ENCODE measurements around the gene RPS19BP1. TPM values are rescaled to one million over a fixed set of nuclear protein-coding genes. Genes with fewer than 3 reads are reported as not detected.

Gene RPS19BP1
- total and polyA plus RNA-seq, 2 experiments from 2014 or later: 84.0 to 117 TPM

DNA sequence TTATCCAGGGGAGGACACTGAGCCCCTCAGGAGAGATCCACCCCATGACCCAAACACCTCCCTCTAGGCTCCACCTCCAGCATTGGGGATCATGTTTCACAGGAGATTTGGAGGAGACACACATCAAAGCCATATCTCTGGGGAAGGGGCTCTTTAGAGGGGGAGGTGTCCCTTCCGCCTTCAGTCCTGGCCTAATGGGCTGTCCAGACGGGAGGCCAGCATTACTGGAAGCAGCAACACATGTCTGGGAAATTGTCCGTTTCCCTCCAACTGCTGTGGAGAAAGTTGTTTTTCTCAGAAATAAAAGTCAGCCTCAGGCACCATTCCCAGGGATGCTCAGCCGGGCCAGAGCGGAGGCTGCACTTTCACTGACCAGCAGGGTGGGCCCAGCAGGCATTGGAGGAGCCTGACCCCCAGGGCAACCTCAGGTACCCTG lies 47.5 kb upstream of the RPS19BP1 start:
- Histone ChIP-seq H3K27ac (no peak overlapping the region), H3K4me1 (ENCODE audit: insufficient read depth) (peaks cover 5% of the 10 kb centered on the region), H3K79me2 (no peaks in the 10 kb centered on the region), H3K27me3 (no peaks in the 10 kb centered on the region), H3K9me2 (replicated peaks; ENCODE audit: insufficient read depth) (no peaks in the 10 kb centered on the region), H2AFZ (no peak overlapping the region), H3K9me3 (ENCODE audit: low read depth) (no peaks in the 10 kb centered on the region), H3K4me2 (no peak overlapping the region), H3K4me3 (no peak overlapping the region), H4K20me1 (ENCODE audit: insufficient read depth, poor library complexity, severe bottlenecking) (no peaks in the 10 kb centered on the region), H3K36me3 (replicated peaks; ENCODE audit: insufficient read depth, low read depth) (no peaks in the 10 kb centered on the region)
- no peak for TF ChIP-seq EZH2 (IDR thresholded peaks at IDR 0.05; ENCODE audit: borderline replicate concordance)
- TF ChIP-seq, protein P1, sequence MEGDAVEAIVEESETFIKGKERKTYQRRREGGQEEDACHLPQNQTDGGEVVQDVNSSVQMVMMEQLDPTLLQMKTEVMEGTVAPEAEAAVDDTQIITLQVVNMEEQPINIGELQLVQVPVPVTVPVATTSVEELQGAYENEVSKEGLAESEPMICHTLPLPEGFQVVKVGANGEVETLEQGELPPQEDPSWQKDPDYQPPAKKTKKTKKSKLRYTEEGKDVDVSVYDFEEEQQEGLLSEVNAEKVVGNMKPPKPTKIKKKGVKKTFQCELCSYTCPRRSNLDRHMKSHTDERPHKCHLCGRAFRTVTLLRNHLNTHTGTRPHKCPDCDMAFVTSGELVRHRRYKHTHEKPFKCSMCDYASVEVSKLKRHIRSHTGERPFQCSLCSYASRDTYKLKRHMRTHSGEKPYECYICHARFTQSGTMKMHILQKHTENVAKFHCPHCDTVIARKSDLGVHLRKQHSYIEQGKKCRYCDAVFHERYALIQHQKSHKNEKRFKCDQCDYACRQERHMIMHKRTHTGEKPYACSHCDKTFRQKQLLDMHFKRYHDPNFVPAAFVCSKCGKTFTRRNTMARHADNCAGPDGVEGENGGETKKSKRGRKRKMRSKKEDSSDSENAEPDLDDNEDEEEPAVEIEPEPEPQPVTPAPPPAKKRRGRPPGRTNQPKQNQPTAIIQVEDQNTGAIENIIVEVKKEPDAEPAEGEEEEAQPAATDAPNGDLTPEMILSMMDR (IDR thresholded peaks at IDR 0.05; ENCODE audit: poor library complexity): no peak
- TF ChIP-seq EZH2phosphoT487 (IDR thresholded peaks at IDR 0.05; ENCODE audit: low read depth, severe bottlenecking, unreplicated experiment): no peak
- no peak for DNase-seq (ENCODE audit: low spot score)
- 31% methylated on average over 5 of the region's 5 CpGs for WGBS (ENCODE audit: low lambda C conversion rate, missing lambda C conversion rate)

- H3K4me3 ChIP-seq: no peak overlapping the region
- H3K9me3 ChIP-seq (ENCODE audit: low read depth): no peaks in the 10 kb centered on the region
- H3K9me2 ChIP-seq (replicated peaks; ENCODE audit: insufficient read depth): no peaks in the 10 kb centered on the region
- 91% methylated on average over 7 of the region's 7 CpGs for WGBS (ENCODE audit: low lambda C conversion rate, missing lambda C conversion rate)
- peaks cover 6% of the 10 kb centered on the region for H3K4me1 ChIP-seq (ENCODE audit: insufficient read depth)
- H3K4me2 ChIP-seq: no peak overlapping the region
- no peak for TF ChIP-seq EZH2phosphoT487 (IDR thresholded peaks at IDR 0.05; ENCODE audit: low read depth, severe bottlenecking, unreplicated experiment)
- TF ChIP-seq, protein P1 (IDR thresholded peaks at IDR 0.05; ENCODE audit: poor library complexity): no peak
- TF ChIP-seq EZH2 (IDR thresholded peaks at IDR 0.05; ENCODE audit: borderline replicate concordance): no peak
- H3K36me3 ChIP-seq (replicated peaks; ENCODE audit: insufficient read depth, low read depth): no peaks in the 10 kb centered on the region
- no peak for DNase-seq (ENCODE audit: low spot score)
- no peaks in the 10 kb centered on the region for H3K27me3 ChIP-seq
- no peaks in the 10 kb centered on the region for H4K20me1 ChIP-seq (ENCODE audit: insufficient read depth, poor library complexity, severe bottlenecking)
- H2AFZ ChIP-seq: no peak overlapping the region
- no peaks in the 10 kb centered on the region for H3K79me2 ChIP-seq
- H3K27ac ChIP-seq: no peak overlapping the region
Measured at GRCh38 chr22:39577900-39578299, 45.4 kb upstream of the RPS19BP1 start.

DNA sequence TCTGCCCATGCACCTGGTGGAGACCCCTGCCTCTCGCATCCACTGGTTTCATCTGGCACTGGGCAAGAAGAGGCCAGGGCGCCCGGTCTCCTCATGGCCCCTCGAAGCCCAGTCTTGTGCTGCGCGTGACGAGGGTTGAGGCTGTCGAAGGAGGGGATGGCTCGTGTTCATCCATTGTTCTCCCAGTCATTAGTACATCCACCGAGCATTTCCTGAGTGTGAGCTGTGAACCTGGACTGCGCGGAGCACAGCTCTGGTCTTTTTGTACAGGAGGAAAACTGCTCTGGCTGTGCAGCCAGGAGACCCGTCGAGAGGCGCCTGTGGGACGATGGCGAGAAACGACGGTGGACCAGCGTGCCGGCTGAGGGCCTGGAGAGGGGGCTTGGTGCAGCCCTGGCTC lies 44.8 kb upstream of the RPS19BP1 start:
- no peak overlapping the region for H3K4me2 ChIP-seq
- DNase-seq (ENCODE audit: low spot score): no peak
- WGBS (ENCODE audit: low lambda C conversion rate, missing lambda C conversion rate): 95% methylated on average over 21 of the region's 21 CpGs
- TF ChIP-seq EZH2phosphoT487 (IDR thresholded peaks at IDR 0.05; ENCODE audit: low read depth, severe bottlenecking, unreplicated experiment) (no peak), EZH2 (IDR thresholded peaks at IDR 0.05; ENCODE audit: borderline replicate concordance) (no peak)
- TF ChIP-seq, protein P1 (IDR thresholded peaks at IDR 0.05; ENCODE audit: poor library complexity): no peak
- no peaks in the 10 kb centered on the region for H3K9me2 ChIP-seq (replicated peaks; ENCODE audit: insufficient read depth)
- H3K9me3 ChIP-seq (ENCODE audit: low read depth): no peaks in the 10 kb centered on the region
- no peaks in the 10 kb centered on the region for H4K20me1 ChIP-seq (ENCODE audit: insufficient read depth, poor library complexity, severe bottlenecking)
- H3K79me2 ChIP-seq: no peaks in the 10 kb centered on the region
- H2AFZ ChIP-seq: no peak overlapping the region
- H3K4me1 ChIP-seq (ENCODE audit: insufficient read depth): peaks cover 6% of the 10 kb centered on the region
- no peaks in the 10 kb centered on the region for H3K27me3 ChIP-seq
- H3K4me3 ChIP-seq: no peak overlapping the region
- H3K36me3 ChIP-seq (replicated peaks; ENCODE audit: insufficient read depth, low read depth): no peaks in the 10 kb centered on the region
- no peak overlapping the region for H3K27ac ChIP-seq

DNA sequence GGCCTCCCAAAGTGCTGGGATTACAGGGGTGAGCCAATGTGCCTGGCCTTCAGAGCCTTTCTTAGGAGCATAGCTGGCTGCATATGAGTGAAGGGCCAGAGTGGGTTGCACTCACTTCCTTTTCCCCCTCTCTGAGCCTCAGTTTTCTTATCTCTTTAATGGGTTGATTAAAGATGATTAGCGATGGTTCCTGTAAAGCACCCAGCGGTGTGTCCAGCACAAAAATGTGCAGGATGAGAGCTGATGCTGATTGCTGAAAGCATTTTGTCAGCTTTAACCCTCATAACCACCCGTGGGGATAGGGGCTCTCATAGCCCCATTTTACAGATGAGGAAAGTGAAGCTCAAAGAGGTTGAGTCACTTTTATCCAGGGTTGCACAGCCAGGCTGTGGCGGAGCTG lies 43.5 kb upstream of the RPS19BP1 start:
- DNase-seq (ENCODE audit: low spot score): no peak
- Histone ChIP-seq H3K9me2 (replicated peaks; ENCODE audit: insufficient read depth) (no peaks in the 10 kb centered on the region), H3K27ac (no peak overlapping the region), H3K4me1 (ENCODE audit: insufficient read depth) (peaks cover 6% of the 10 kb centered on the region), H3K4me2 (no peak overlapping the region), H2AFZ (no peak overlapping the region), H3K27me3 (no peaks in the 10 kb centered on the region), H3K36me3 (replicated peaks; ENCODE audit: insufficient read depth, low read depth) (no peaks in the 10 kb centered on the region), H3K79me2 (no peaks in the 10 kb centered on the region), H3K4me3 (no peak overlapping the region), H4K20me1 (ENCODE audit: insufficient read depth, poor library complexity, severe bottlenecking) (no peaks in the 10 kb centered on the region), H3K9me3 (ENCODE audit: low read depth) (no peaks in the 10 kb centered on the region)
- 96% methylated on average over 4 of the region's 4 CpGs for WGBS (ENCODE audit: low lambda C conversion rate, missing lambda C conversion rate)
- TF ChIP-seq EZH2phosphoT487 (IDR thresholded peaks at IDR 0.05; ENCODE audit: low read depth, severe bottlenecking, unreplicated experiment): no peak
- TF ChIP-seq, protein P1 (IDR thresholded peaks at IDR 0.05; ENCODE audit: poor library complexity): no peak
- TF ChIP-seq EZH2 (IDR thresholded peaks at IDR 0.05; ENCODE audit: borderline replicate concordance): no peak

Data from hepatocyte (in vitro differentiated cells).